Astrocyte (in vitro differentiated cells and primary cell): ENCODE measurements around the gene ENOX2. TPM values are rescaled to one million over a fixed set of nuclear protein-coding genes. Genes with fewer than 3 reads are reported as not detected.

Experiments
- DNase-seq: peaks from one replicate; pipeline ENCODE4 v3.0.0-alpha.2; 2010; ENCODE audit warnings: low read depth
- FAIRE-seq: peaks from 2 replicates; lab custom pipeline; 2011; peaks lifted over from hg19 to GRCh38; lab: Jason Lieb, UNC
- H2AFZ ChIP-seq: 2 replicates; pipeline ENCODE4 v1.6.0; 2012; ENCODE audit warnings: low read depth, low read length, inconsistent platforms
- H3K27ac ChIP-seq: 2 replicates; pipeline ENCODE4 v1.5.1; 2011; ENCODE audit warnings: low read depth, low read length, inconsistent platforms
- H3K27me3 ChIP-seq: 2 replicates; pipeline ENCODE4 v1.6.0; 2011; ENCODE audit warnings: low read length, inconsistent platforms; ENCODE audit not compliant: insufficient read depth
- H3K36me3 ChIP-seq: 2 replicates; pipeline ENCODE4 v1.5.1; 2011; ENCODE audit warnings: low read length, inconsistent platforms; ENCODE audit not compliant: insufficient read depth
- H3K4me1 ChIP-seq: 2 replicates; pipeline ENCODE4 v1.5.1; 2011; ENCODE audit warnings: low read length, inconsistent platforms; ENCODE audit not compliant: insufficient read depth
- H3K4me2 ChIP-seq: 2 replicates; pipeline ENCODE4 v1.6.0; 2012; ENCODE audit warnings: low read length, inconsistent platforms
- H3K4me3 ChIP-seq: 2 replicates; pipeline ENCODE4 v1.5.1; 2011; ENCODE audit warnings: low read depth, mild to moderate bottlenecking, low read length, inconsistent platforms; ENCODE audit not compliant: insufficient read depth
- H3K79me2 ChIP-seq: 2 replicates; pipeline ENCODE4 v1.6.0; 2012; ENCODE audit warnings: mild to moderate bottlenecking, low read length, inconsistent platforms; ENCODE audit not compliant: insufficient read depth
- H3K9ac ChIP-seq: 2 replicates; pipeline ENCODE4 v1.6.0; 2012; ENCODE audit warnings: mild to moderate bottlenecking, low read length, inconsistent platforms
- H3K9me3 ChIP-seq: 2 replicates; pipeline ENCODE4 v1.5.1; 2012; ENCODE audit warnings: low read depth, mild to moderate bottlenecking, low read length, inconsistent platforms; ENCODE audit not compliant: insufficient read depth
- H4K20me1 ChIP-seq: 2 replicates; pipeline ENCODE4 v1.6.0; 2012; ENCODE audit warnings: low read length, inconsistent platforms; ENCODE audit not compliant: insufficient read depth
- H3K27ac Mint-ChIP-seq: one replicate; pipeline ENCODE4 v1.8.0; 2021; ENCODE audit warnings: mild to moderate bottlenecking, mixed read lengths; ENCODE audit not compliant: unreplicated experiment
- H3K27me3 Mint-ChIP-seq: one replicate; pipeline ENCODE4 v1.8.0; 2021; ENCODE audit warnings: low read depth, mixed read lengths; ENCODE audit not compliant: unreplicated experiment
- H3K36me3 Mint-ChIP-seq: one replicate; pipeline ENCODE4 v1.8.0; 2021; ENCODE audit warnings: low read depth, mixed read lengths; ENCODE audit not compliant: unreplicated experiment
- H3K4me1 Mint-ChIP-seq: one replicate; pipeline ENCODE4 v1.8.0; 2021; ENCODE audit warnings: low read depth, mixed read lengths; ENCODE audit not compliant: unreplicated experiment
- H3K4me3 Mint-ChIP-seq: one replicate; pipeline ENCODE4 v1.8.0; 2021; ENCODE audit warnings: mild to moderate bottlenecking, moderate library complexity, mixed read lengths; ENCODE audit not compliant: unreplicated experiment
- H3K9me3 Mint-ChIP-seq: one replicate; pipeline ENCODE4 v1.8.0; 2021; ENCODE audit warnings: mild to moderate bottlenecking, mixed read lengths; ENCODE audit not compliant: unreplicated experiment
- EZH2 ChIP-seq: IDR thresholded peaks from 2 replicates; pipeline ENCODE4 v1.6.1; 2012; ENCODE audit warnings: mild to moderate bottlenecking, low read length, inconsistent platforms; ENCODE audit not compliant: insufficient read depth
- total RNA-seq: library from RNA; stranded (reverse); gene quantifications from 2 replicates; pipeline ENCODE4 v1.2.1, GENCODE V29; 2021
- TF ChIP-seq, protein P1 (sequence below): IDR thresholded peaks from 2 replicates; pipeline ENCODE4 v1.5.1; 2011; ENCODE audit warnings: low read depth, mild to moderate bottlenecking, inconsistent platforms, low read length, moderate library complexity; ENCODE audit not compliant: insufficient read depth

ENOX2 gene
- total RNA-seq, 1 donor from 2014 or later, result 9.4 TPM

GRCh38 chrX:130879869-130880268 lies 23.1 kb downstream of the ENOX2 start:
- H3K36me3 Mint-ChIP-seq, result no peaks in the 10 kb centered on the region
- peak; percentile 13 for FAIRE-seq
- no peaks in the 10 kb centered on the region for H4K20me1 ChIP-seq
- no peak for TF ChIP-seq EZH2
- TF ChIP-seq, protein P1, sequence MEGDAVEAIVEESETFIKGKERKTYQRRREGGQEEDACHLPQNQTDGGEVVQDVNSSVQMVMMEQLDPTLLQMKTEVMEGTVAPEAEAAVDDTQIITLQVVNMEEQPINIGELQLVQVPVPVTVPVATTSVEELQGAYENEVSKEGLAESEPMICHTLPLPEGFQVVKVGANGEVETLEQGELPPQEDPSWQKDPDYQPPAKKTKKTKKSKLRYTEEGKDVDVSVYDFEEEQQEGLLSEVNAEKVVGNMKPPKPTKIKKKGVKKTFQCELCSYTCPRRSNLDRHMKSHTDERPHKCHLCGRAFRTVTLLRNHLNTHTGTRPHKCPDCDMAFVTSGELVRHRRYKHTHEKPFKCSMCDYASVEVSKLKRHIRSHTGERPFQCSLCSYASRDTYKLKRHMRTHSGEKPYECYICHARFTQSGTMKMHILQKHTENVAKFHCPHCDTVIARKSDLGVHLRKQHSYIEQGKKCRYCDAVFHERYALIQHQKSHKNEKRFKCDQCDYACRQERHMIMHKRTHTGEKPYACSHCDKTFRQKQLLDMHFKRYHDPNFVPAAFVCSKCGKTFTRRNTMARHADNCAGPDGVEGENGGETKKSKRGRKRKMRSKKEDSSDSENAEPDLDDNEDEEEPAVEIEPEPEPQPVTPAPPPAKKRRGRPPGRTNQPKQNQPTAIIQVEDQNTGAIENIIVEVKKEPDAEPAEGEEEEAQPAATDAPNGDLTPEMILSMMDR, result no peak
- H3K27ac ChIP-seq, result peak overlapping the region; percentile 12
- H3K4me3 ChIP-seq, result no peak overlapping the region
- H3K4me2 ChIP-seq, result peak overlapping the region; percentile 36
- peak overlapping the region; percentile 20 for H3K4me3 Mint-ChIP-seq
- H3K27ac Mint-ChIP-seq, result peak overlapping the region; percentile 97
- peaks cover 26% of the 10 kb centered on the region for H3K4me1 Mint-ChIP-seq
- H2AFZ ChIP-seq, result no peak overlapping the region
- H3K79me2 ChIP-seq, result no peaks in the 10 kb centered on the region
- no peaks in the 10 kb centered on the region for H3K9me3 Mint-ChIP-seq
- DNase-seq, result no peak
- no peaks in the 10 kb centered on the region for H3K9me3 ChIP-seq
- peaks cover 12% of the 10 kb centered on the region for H3K4me1 ChIP-seq
- no peaks in the 10 kb centered on the region for H3K36me3 ChIP-seq
- H3K9ac ChIP-seq, result no peak overlapping the region
- no peaks in the 10 kb centered on the region for H3K27me3 ChIP-seq
- H3K27me3 Mint-ChIP-seq, result no peaks in the 10 kb centered on the region

- Histone ChIP-seq H3K36me3 (no peaks in the 10 kb centered on the region), H3K9ac (peak overlapping the region; percentile 22), H2AFZ (no peak overlapping the region), H3K27me3 (no peaks in the 10 kb centered on the region), H4K20me1 (no peaks in the 10 kb centered on the region), H3K4me3 (no peak overlapping the region), H3K27ac (peak overlapping the region; percentile 12), H3K4me1 (peaks cover 12% of the 10 kb centered on the region), H3K79me2 (no peaks in the 10 kb centered on the region), H3K9me3 (no peaks in the 10 kb centered on the region), H3K4me2 (peak overlapping the region; percentile 69)
- Mint-ChIP-seq H3K4me3 (no peak overlapping the region), H3K9me3 (no peaks in the 10 kb centered on the region), H3K27ac (peak overlapping the region; percentile 97), H3K4me1 (peaks cover 26% of the 10 kb centered on the region), H3K27me3 (no peaks in the 10 kb centered on the region), H3K36me3 (no peaks in the 10 kb centered on the region)
- TF ChIP-seq EZH2, result no peak
- TF ChIP-seq, protein P1, result no peak
- peak; percentile 99 for FAIRE-seq
- peak; percentile 89 for DNase-seq
Observed at GRCh38 chrX:130878350-130879341, 24.4 kb downstream of the ENOX2 start.
